Measurements from ENCODE around the gene ARID1B. TPM values are rescaled to one million over a fixed set of nuclear protein-coding genes. Genes with fewer than 3 reads are reported as not detected.

ARID1B gene
- total RNA-seq, 1 experiment from 2014 or later, result 20.9 TPM

- no peaks in the 10 kb centered on the region for H3K27me3 ChIP-seq (ENCODE audit: control insufficient read depth, insufficient read depth, low read length)
- no peak for DNase-seq
- H3K36me3 ChIP-seq (replicated peaks; ENCODE audit: control insufficient read depth, insufficient read depth, low read length), result no peaks in the 10 kb centered on the region
- H3K4me3 ChIP-seq (ENCODE audit: insufficient read depth, low read depth, low read length), result no peak overlapping the region
Measured at GRCh38 chr6:157121897-157122296, 344.7 kb downstream of the ARID1B start.

GRCh38 chr6:157123234-157123633 is 346.1 kb downstream of the ARID1B start:
- Histone ChIP-seq H3K4me3 (ENCODE audit: insufficient read depth, low read depth, low read length) (no peak overlapping the region), H3K27me3 (ENCODE audit: control insufficient read depth, insufficient read depth, low read length) (no peaks in the 10 kb centered on the region)
- DNase-seq, result no peak

GRCh38 chr6:157124485-157125254 is 347.5 kb downstream of the ARID1B start:
- H3K27me3 ChIP-seq (ENCODE audit: control insufficient read depth, insufficient read depth, low read length), result no peaks in the 10 kb centered on the region
- DNase-seq, result no peak
- no peak overlapping the region for H3K4me3 ChIP-seq (ENCODE audit: insufficient read depth, low read depth, low read length)
- no peaks in the 10 kb centered on the region for H3K36me3 ChIP-seq (replicated peaks; ENCODE audit: control insufficient read depth, insufficient read depth, low read length)

More at GRCh38 chr6:157123234-157123633, 346.1 kb downstream of the ARID1B start:
- no peaks in the 10 kb centered on the region for H3K36me3 ChIP-seq (replicated peaks; ENCODE audit: control insufficient read depth, insufficient read depth, low read length)

GRCh38 chr6:157125531-157125930 is 348.4 kb downstream of the ARID1B start:
- no peaks in the 10 kb centered on the region for H3K27me3 ChIP-seq (ENCODE audit: control insufficient read depth, insufficient read depth, low read length)
- no peaks in the 10 kb centered on the region for H3K36me3 ChIP-seq (replicated peaks; ENCODE audit: control insufficient read depth, insufficient read depth, low read length)
- DNase-seq, result no peak
- no peak overlapping the region for H3K4me3 ChIP-seq (ENCODE audit: insufficient read depth, low read depth, low read length)

- no peak overlapping the region for H3K4me3 ChIP-seq (ENCODE audit: insufficient read depth, low read depth, low read length)
- no peak for DNase-seq
- H3K36me3 ChIP-seq (replicated peaks; ENCODE audit: control insufficient read depth, insufficient read depth, low read length), result no peaks in the 10 kb centered on the region; the same call in 1 of the 2 replicates
- H3K27me3 ChIP-seq (ENCODE audit: control insufficient read depth, insufficient read depth, low read length), result no peaks in the 10 kb centered on the region
Measured at GRCh38 chr6:157126183-157127098, 349.3 kb downstream of the ARID1B start.

- Histone ChIP-seq H3K27me3 (ENCODE audit: control insufficient read depth, insufficient read depth, low read length) (no peaks in the 10 kb centered on the region), H3K36me3 (replicated peaks; ENCODE audit: control insufficient read depth, insufficient read depth, low read length) (no peaks in the 10 kb centered on the region; the same call in 1 of the 2 replicates), H3K4me3 (ENCODE audit: insufficient read depth, low read depth, low read length) (no peak overlapping the region)
- no peak for DNase-seq
Measured at GRCh38 chr6:157128235-157128775, 351.1 kb downstream of the ARID1B start.

- Histone ChIP-seq H3K4me3 (ENCODE audit: insufficient read depth, low read depth, low read length) (no peak overlapping the region), H3K36me3 (replicated peaks; ENCODE audit: control insufficient read depth, insufficient read depth, low read length) (peaks cover 2% of the 10 kb centered on the region), H3K27me3 (ENCODE audit: control insufficient read depth, insufficient read depth, low read length) (no peaks in the 10 kb centered on the region)
- DNase-seq, result no peak
Measured at GRCh38 chr6:157131250-157131649, 354.1 kb downstream of the ARID1B start.

- DNase-seq, result no peak
- no peaks in the 10 kb centered on the region for H3K27me3 ChIP-seq (ENCODE audit: control insufficient read depth, insufficient read depth, low read length)
- peaks cover 2% of the 10 kb centered on the region for H3K36me3 ChIP-seq (replicated peaks; ENCODE audit: control insufficient read depth, insufficient read depth, low read length)
- H3K4me3 ChIP-seq (ENCODE audit: insufficient read depth, low read depth, low read length), result no peak overlapping the region
Measured at GRCh38 chr6:157133856-157134255, 356.7 kb downstream of the ARID1B start.

- H3K4me3 ChIP-seq (ENCODE audit: insufficient read depth, low read depth, low read length), result no peak overlapping the region
- DNase-seq, result no peak
- H3K27me3 ChIP-seq (ENCODE audit: control insufficient read depth, insufficient read depth, low read length), result no peaks in the 10 kb centered on the region
- H3K36me3 ChIP-seq (replicated peaks; ENCODE audit: control insufficient read depth, insufficient read depth, low read length), result peaks cover 2% of the 10 kb centered on the region
Measured at GRCh38 chr6:157134402-157135047, 357.3 kb downstream of the ARID1B start.

GRCh38 chr6:157135691-157136090 is 358.5 kb downstream of the ARID1B start:
- Histone ChIP-seq H3K4me3 (ENCODE audit: insufficient read depth, low read depth, low read length) (no peak overlapping the region), H3K36me3 (replicated peaks; ENCODE audit: control insufficient read depth, insufficient read depth, low read length) (peaks cover 2% of the 10 kb centered on the region), H3K27me3 (ENCODE audit: control insufficient read depth, insufficient read depth, low read length) (no peaks in the 10 kb centered on the region)
- no peak for DNase-seq

GRCh38 chr6:157137501-157137900 is 360.3 kb downstream of the ARID1B start:
- peaks cover 2% of the 10 kb centered on the region for H3K36me3 ChIP-seq (replicated peaks; ENCODE audit: control insufficient read depth, insufficient read depth, low read length)
- no peak overlapping the region for H3K4me3 ChIP-seq (ENCODE audit: insufficient read depth, low read depth, low read length)
- no peak for DNase-seq
- H3K27me3 ChIP-seq (ENCODE audit: control insufficient read depth, insufficient read depth, low read length), result no peaks in the 10 kb centered on the region

GRCh38 chr6:157139054-157139708 is 362.0 kb downstream of the ARID1B start:
- H3K27me3 ChIP-seq (ENCODE audit: control insufficient read depth, insufficient read depth, low read length), result no peaks in the 10 kb centered on the region
- peak; percentile 86 for DNase-seq
- H3K4me3 ChIP-seq (ENCODE audit: insufficient read depth, low read depth, low read length), result no peak overlapping the region
- no peaks in the 10 kb centered on the region; the same call in 1 of the 2 replicates for H3K36me3 ChIP-seq (replicated peaks; ENCODE audit: control insufficient read depth, insufficient read depth, low read length)

GRCh38 chr6:157143171-157143889 is 366.2 kb downstream of the ARID1B start:
- no peak for DNase-seq
- Histone ChIP-seq H3K27me3 (ENCODE audit: control insufficient read depth, insufficient read depth, low read length) (no peaks in the 10 kb centered on the region), H3K4me3 (ENCODE audit: insufficient read depth, low read depth, low read length) (no peak overlapping the region), H3K36me3 (replicated peaks; ENCODE audit: control insufficient read depth, insufficient read depth, low read length) (no peaks in the 10 kb centered on the region)
